Prostate gland (tissue), 2 donors: ENCODE measurements around the gene COL4A3. TPM values are rescaled to one million over a fixed set of nuclear protein-coding genes. Genes with fewer than 3 reads are reported as not detected.

Source experiments
- DNase-seq: peaks from one replicate; pipeline ENCODE4 v3.0.0-alpha.2; 2019; ENCODE audit warnings: low spot score
- H3K27ac ChIP-seq, 2 donors: fragments of 200-600 bp; sonication (generic); 2 replicates each; pipeline ENCODE4 v1.5.1; 2017 to 2019
- H3K27me3 ChIP-seq: fragments of 200-600 bp; sonication (generic); replicated peaks from 2 replicates; pipeline ENCODE4 v1.5.1; 2019; ENCODE audit not compliant: insufficient read depth
- H3K36me3 ChIP-seq, 2 donors: fragments of 200-600 bp; sonication (generic); 1 replicate in 1 of 2; 2 replicates in 1 of 2; pipeline versions ENCODE4 v1.5.1 to v1.8.1; 2017 to 2019
- H3K4me1 ChIP-seq: fragments of 200-600 bp; sonication (generic); replicated peaks from 2 replicates; pipeline ENCODE4 v1.5.1; 2019
- H3K4me3 ChIP-seq, 2 donors: fragments of 200-600 bp; sonication (generic); 2 replicates each; pipeline ENCODE4 v1.5.1; 2017 to 2019
- H3K9me3 ChIP-seq: fragments of 200-600 bp; sonication (generic); 2 replicates; pipeline ENCODE4 v1.5.1; 2017
- POLR2A ChIP-seq: fragments of 450-650 bp; IDR thresholded peaks from one replicate; pipeline ENCODE4 v1.6.1; 2016; ENCODE audit warnings: antibody characterized with exemption, mild to moderate bottlenecking
- POLR2AphosphoS5 ChIP-seq: sonication (generic); formaldehyde crosslinking; IDR thresholded peaks from one replicate; pipeline ENCODE4 v1.6.1; 2017; ENCODE audit warnings: antibody characterized with exemption
- WGBS: methylation state at CpG from one replicate; pipeline ENCODE4 v1.1.5; 2018; 5-methylcytosine and 5-hydroxymethylcytosine counted together
- intact Hi-C: fragments of 100-400 bp; cut with DNase I; formaldehyde crosslinking; loops from one replicate; pipeline ENCODE4 v1.14.2; 2022
- total RNA-seq, 2 donors: library from RNA; depleted of rRNA; stranded (reverse); fragments of >200 nt; gene quantifications; one replicate each; pipeline ENCODE4 v1.1.0, GENCODE V29; 2016
- TF ChIP-seq, protein P1 (sequence below), 4 experiments: fragments of 200-600 bp in 2 of 4; fragments of 450-650 bp in 2 of 4; sonication (generic) in 2 of 4; IDR thresholded peaks; 1 replicate in 3 of 4; 2 replicates in 1 of 4; pipeline ENCODE4 v1.5.1; 2016 to 2019; ENCODE audit warnings: antibody characterized with exemption in 4 of 4, mild to moderate bottlenecking in 2 of 4, moderate library complexity in 2 of 4

Gene COL4A3
- total RNA-seq, 2 donors from 2014 or later, result 3.5 to 7.0 TPM

DNA sequence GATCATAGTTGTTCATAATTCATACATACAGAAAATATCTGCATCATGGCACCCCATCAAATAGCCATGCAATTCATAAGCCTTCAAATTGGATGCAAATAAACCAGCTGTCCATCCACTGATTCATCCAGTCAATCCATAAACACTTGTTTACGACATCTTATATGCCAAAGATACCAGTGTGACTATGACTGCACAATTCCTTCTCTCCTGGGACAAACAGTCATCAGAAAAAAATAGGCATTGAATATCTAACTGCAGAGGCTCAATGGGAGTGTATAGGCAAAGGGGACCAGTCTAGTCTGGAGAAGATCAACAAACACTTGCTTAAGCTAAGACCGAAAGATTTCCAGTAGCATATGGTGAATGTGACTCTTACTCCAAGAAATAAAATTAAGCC, 70.0 kb downstream of the COL4A3 start:
- WGBS, result 95% methylated on average over 2 of the region's 2 CpGs
- TF ChIP-seq POLR2AphosphoS5 (no peak), POLR2A (no peak)
- TF ChIP-seq, protein P1, sequence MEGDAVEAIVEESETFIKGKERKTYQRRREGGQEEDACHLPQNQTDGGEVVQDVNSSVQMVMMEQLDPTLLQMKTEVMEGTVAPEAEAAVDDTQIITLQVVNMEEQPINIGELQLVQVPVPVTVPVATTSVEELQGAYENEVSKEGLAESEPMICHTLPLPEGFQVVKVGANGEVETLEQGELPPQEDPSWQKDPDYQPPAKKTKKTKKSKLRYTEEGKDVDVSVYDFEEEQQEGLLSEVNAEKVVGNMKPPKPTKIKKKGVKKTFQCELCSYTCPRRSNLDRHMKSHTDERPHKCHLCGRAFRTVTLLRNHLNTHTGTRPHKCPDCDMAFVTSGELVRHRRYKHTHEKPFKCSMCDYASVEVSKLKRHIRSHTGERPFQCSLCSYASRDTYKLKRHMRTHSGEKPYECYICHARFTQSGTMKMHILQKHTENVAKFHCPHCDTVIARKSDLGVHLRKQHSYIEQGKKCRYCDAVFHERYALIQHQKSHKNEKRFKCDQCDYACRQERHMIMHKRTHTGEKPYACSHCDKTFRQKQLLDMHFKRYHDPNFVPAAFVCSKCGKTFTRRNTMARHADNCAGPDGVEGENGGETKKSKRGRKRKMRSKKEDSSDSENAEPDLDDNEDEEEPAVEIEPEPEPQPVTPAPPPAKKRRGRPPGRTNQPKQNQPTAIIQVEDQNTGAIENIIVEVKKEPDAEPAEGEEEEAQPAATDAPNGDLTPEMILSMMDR (IDR thresholded peaks at IDR 0.05), result no peak
- Histone ChIP-seq H3K9me3 (no peaks in the 10 kb centered on the region), H3K4me3 (no peak overlapping the region), H3K36me3 (no peaks in the 10 kb centered on the region), H3K4me1 (no peaks in the 10 kb centered on the region), H3K27ac (no peak overlapping the region), H3K27me3 (no peaks in the 10 kb centered on the region)
- DNase-seq, result no peak
- intact Hi-C loops, result no loop called here

DNA sequence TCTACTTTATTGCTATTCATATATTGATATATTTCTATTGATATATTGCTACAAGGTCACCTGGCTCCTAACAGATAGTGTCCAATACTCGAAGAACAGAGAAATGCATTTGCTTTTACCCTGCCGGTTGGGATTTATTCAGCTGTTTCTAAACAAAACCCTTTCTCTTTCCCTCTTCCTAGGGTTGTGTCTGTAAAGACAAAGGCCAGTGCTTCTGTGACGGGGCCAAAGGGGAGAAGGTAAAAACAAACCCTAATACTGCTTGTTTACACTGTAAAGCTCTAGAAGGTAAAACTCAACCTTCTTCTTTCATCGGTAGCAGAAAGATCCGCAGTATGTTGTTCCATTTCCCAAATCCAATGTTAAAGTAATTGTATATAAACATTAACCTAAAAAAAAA, 73.4 kb downstream of the COL4A3 start:
- Histone ChIP-seq H3K9me3 (no peaks in the 10 kb centered on the region), H3K27me3 (no peaks in the 10 kb centered on the region), H3K4me3 (no peak overlapping the region), H3K27ac (no peak overlapping the region), H3K4me1 (no peaks in the 10 kb centered on the region), H3K36me3 (no peaks in the 10 kb centered on the region)
- no peak for DNase-seq
- 52% methylated on average over 5 of the region's 5 CpGs for WGBS
- intact Hi-C loops, result loop anchor here (2.0 kb wide), 1 partner anchor 107 kb away; no protein-coding TSS in a partner anchor
- TF ChIP-seq, protein P1 (IDR thresholded peaks at IDR 0.05), result no peak
- TF ChIP-seq POLR2AphosphoS5, result no peak
- TF ChIP-seq POLR2A, result no peak

GRCh38 chr2:227238238-227239237, 74.1 kb downstream of the COL4A3 start:
- 33% methylated on average over 10 of the region's 10 CpGs for WGBS
- peak; percentile 15 for TF ChIP-seq POLR2AphosphoS5
- no peak for TF ChIP-seq POLR2A
- TF ChIP-seq, protein P1 (IDR thresholded peaks at IDR 0.05), result peak; percentile 83 to 96 (median 88)
- intact Hi-C loops, result no loop called here

GRCh38 chr2:227241005-227241404, 76.6 kb downstream of the COL4A3 start:
- no peaks in the 10 kb centered on the region for H3K9me3 ChIP-seq
- H3K4me3 ChIP-seq, result no peak overlapping the region
- no peaks in the 10 kb centered on the region for H3K27me3 ChIP-seq
- no peaks in the 10 kb centered on the region for H3K4me1 ChIP-seq
- 79% methylated on average over 2 of the region's 2 CpGs for WGBS
- no peaks in the 10 kb centered on the region for H3K36me3 ChIP-seq
- H3K27ac ChIP-seq, result no peak overlapping the region
- intact Hi-C loops, result no loop called here
- TF ChIP-seq POLR2AphosphoS5, result no peak
- no peak for TF ChIP-seq POLR2A
- TF ChIP-seq, protein P1 (IDR thresholded peaks at IDR 0.05), result no peak
- no peak for DNase-seq

More at GRCh38 chr2:227238238-227239237, 74.1 kb downstream of the COL4A3 start:
- Histone ChIP-seq H3K36me3 (no peaks in the 10 kb centered on the region), H3K4me1 (no peaks in the 10 kb centered on the region), H3K27me3 (no peaks in the 10 kb centered on the region), H3K27ac (no peak overlapping the region), H3K9me3 (no peaks in the 10 kb centered on the region), H3K4me3 (no peak overlapping the region)
- DNase-seq, result peak; percentile 53
